HG02798 (cell line): ENCODE measurements around the gene SUMF1.

ENCODE experiments used
- ATAC-seq: cut with Tn5 transposase; IDR thresholded peaks from one replicate; pipeline ENCODE4 v1.9.1; 2021; ENCODE audit warnings: mild to moderate bottlenecking; ENCODE audit not compliant: unreplicated experiment, poor library complexity

The SUMF1 gene

GRCh38 chr3:4498446-4498845, 31.4 kb upstream of the SUMF1 start:
- ATAC-seq, result no peak

DNA sequence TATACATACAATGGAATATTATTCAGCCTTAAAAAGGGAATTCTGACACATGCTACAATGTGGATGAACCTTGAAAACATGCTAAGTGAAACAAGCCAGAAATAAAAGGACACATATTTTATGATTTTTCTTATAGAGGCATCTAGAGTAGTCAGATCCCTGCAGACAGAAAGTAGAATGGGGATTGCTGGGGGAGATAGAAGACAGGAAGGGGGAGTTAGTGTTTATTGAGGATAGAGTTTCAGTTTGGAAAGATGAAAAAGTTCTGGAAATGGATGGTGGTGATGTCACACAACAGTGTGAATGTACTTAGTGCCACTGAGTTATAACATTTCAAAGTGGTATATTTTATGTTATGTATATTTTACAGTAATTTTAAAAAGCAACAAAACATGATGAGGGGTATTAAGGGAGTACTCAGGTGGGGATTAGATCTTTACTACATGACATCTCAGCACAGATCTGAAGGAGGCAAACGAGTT, 30.8 kb upstream of the SUMF1 start:
- ATAC-seq, result no peak

GRCh38 chr3:4497005-4497692, 30.1 kb upstream of the SUMF1 start:
- no peak for ATAC-seq

GRCh38 chr3:4496087-4496452, 29.0 kb upstream of the SUMF1 start:
- ATAC-seq, result no peak

GRCh38 chr3:4495294-4496086, 28.4 kb upstream of the SUMF1 start:
- no peak for ATAC-seq

DNA sequence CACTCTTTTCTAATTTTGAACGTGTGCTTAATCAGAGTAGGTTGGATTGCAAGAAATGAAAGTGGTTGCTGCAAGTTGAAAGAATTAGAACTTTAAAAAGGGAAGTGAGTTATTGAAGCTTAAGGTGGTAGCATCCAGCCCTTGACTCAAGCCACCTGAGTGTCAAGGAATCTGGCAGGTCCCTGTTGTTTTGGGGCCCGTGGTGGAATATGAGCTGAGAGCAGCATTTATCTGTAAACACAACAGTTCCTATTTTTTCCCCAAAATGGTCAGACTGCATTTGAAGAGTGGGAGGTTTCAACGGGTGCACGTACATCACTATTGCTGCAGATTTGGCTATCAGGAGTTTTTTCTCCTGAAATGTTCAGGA, 27.8 kb upstream of the SUMF1 start:
- peak; percentile 23 for ATAC-seq

GRCh38 chr3:4493941-4494894, 27.1 kb upstream of the SUMF1 start:
- no peak for ATAC-seq

- peak; percentile 93 for ATAC-seq
These were observed 26.2 kb upstream of the SUMF1 start, which contains the start of gene ITPR1 for GRCh38 chr3:4493014-4493940. Gene ITPR1 (plus strand): TSS chr3:4493348. CDS start chr3:4516492, 23,144 bp downstream.

DNA sequence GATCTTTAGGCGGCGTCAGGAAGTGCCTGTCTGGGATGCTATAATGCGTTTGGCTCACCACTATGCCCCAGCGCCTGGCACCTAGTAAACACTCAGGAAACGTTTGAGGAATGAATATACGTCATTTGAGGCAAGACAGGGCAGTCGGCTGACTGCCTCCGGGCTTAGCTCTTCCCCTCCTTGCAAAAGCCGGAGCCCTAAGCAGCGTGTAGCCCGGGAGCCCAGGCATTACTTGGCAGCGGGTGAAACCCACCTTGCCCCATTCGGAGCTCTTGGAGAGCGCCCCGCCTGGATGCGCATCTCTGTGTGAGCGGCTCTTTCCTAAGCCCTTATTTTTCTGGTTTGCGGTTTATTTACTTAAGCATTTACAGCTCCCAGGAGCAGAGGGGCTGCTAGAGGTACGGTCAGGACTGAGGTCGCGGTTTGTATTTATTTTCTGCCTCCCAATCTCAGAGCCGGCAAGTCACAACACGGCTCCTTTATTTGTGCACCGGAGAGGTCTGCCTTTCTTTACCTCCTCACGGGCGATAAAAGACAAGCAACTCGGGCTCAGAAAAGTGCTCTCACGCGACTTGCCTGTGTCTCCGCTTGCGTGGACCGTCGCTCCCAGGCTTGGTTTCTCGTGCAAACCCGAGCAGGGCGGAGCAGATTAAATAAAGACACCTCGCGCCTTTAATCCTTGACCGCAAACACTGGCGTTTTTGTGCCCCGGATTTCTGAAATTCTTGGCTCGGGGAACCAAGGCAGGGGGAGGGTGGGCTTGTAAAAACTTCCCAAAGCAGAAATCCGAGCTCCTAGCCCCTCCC, 25.3 kb upstream of the SUMF1 start:
- no peak for ATAC-seq

- no peak for ATAC-seq
These were observed 24.8 kb upstream of the SUMF1 start for GRCh38 chr3:4491855-4492207.

DNA sequence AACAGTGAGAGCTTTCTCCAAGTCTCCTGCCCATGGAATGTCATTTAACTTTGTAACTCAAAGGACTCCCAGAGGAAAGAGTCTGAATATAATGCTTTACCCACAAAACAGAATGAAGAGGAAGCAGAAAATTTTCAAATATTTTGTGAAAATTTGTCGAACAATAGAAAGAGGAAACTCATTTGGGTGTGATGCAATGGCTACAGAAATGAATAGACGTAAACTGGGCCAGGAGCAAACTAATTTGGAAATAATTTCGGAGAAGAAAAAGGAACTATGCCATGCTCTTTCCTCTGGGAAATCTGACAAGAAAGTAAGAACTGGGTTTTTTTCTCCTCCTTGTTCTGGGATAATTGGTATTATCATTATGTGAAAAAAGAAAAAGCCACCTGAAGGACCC, 11.2 kb upstream of the SUMF1 start:
- no peak for ATAC-seq

- ATAC-seq, result no peak
These were observed 9.4 kb upstream of the SUMF1 start for GRCh38 chr3:4476496-4476895.

DNA sequence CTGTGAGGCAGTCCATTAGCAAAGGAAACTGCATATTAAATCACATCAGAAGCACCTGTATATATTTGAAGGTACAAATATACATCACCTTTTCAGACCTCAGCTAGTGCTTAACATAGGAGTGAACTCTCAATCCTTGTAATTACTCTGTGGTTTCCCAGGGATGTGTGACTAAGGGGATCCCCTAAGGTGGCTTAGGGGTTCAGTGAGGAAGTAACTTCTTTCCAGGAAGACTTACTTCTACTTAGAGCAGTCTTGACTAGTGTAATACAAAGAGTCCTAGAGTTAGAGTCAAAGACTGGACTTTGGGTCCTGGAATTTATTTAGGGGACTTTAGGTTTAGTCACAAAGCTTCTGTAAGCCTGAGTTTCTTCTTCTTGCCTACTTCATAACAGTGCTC, 8.7 kb upstream of the SUMF1 start:
- ATAC-seq, result no peak

GRCh38 chr3:4474683-4475490, 7.8 kb upstream of the SUMF1 start:
- ATAC-seq, result peak; percentile 59

DNA sequence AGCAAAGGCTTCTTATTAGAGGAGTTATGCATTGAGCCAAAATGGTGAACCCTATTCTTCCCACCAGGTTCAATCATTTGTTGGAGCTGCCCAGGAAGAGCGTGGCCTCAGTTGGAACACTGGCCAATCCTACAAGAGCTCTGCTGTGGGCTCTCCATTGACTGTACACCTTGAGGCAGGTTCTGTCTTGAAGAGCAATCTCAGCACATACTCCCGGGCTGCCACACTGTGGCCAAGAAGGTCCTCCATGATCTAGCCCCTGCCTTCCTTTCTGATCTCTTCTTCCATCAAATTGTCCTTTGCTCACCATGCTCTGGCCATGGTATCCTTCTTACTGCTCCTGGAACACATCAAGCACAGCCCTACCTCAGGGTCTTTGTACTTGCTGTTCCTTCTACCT, 5.7 kb upstream of the SUMF1 start:
- ATAC-seq, result no peak

DNA sequence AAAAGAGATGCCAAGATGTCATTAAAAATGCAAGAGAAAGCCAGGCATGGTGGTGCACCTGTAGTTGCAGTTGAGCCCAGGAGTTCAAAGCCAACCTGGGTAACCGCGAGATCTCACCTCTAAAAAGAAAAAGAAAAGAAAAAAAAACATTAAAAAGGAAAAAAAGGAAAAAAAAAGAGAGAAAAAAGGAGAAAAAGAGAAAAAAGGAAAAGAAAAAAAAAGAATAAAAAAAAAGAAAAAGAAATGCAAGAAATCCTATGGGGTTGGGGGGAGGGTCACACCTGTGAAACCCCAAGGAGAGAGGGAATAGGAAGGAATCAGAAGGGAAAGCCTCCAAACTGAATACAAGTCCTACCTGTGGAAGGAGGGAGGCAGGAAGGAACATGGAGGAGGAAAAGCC, 5.2 kb upstream of the SUMF1 start:
- no peak for ATAC-seq

GRCh38 chr3:4471907-4472306, 4.8 kb upstream of the SUMF1 start:
- ATAC-seq, result no peak

- ATAC-seq, result no peak
These were observed 426 bp upstream of the SUMF1 start for GRCh38 chr3:4467522-4467867.
